ENCODE results near the gene HAUS8. TPM values are rescaled to one million over a fixed set of nuclear protein-coding genes. Genes with fewer than 3 reads are reported as not detected.

HAUS8 gene
- total and polyA plus RNA-seq, 2 of the 8 experiments (the other 6 are each of a cell fraction or from before 2014, with no cell fraction given): 18.4 to 23.2 TPM

DNA sequence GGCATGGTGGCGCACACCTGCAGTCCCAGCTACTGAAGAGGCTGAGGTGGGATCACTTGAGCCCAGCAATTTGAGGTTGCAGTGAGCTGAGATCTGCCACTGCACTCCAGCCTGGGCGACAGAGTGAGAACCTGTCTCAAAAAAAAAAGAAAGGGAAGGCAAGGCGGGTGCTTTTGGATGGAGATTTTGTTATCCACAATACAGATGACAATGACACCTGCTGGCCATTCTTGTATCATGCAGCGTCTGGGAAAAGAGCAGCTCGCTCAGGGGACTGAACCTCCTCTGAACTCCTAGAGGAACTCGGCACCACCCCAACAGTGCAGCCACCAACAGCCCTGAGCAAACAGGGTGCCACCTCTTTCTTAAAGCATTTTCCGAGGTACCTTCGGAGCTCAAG, 22.8 kb downstream of the HAUS8 start:
- Histone ChIP-seq H3K14ac (ENCODE audit: insufficient read length) (no peak overlapping the region), H4K91ac (replicated peaks; ENCODE audit: insufficient read length, low read length) (no peak overlapping the region), H3K36me3 (ENCODE audit: control insufficient read depth in 2 of 4, insufficient read depth in 4 of 4, low read length in 3 of 4) (peaks cover 7 to 45% (median 27%) of the 10 kb centered on the region in 4 experiments; a peak in 7 of 8 replicates), H3K79me2 (ENCODE audit: control insufficient read depth in 1 of 2, insufficient read depth in 2 of 2, low read length in 2 of 2) (no peaks in the 10 kb centered on the region), H2AK5ac (ENCODE audit: low read depth, low read length) (no peak overlapping the region), H3K4ac (replicated peaks; ENCODE audit: insufficient read length, low read depth, low read length) (no peak overlapping the region), H3K27me3 (replicated peaks in 1 of 4; ENCODE audit: control insufficient read depth in 3 of 4, extremely low read depth in 1 of 4, insufficient read depth in 3 of 4, low read length in 3 of 4) (no peaks in the 10 kb centered on the region), H2BK12ac (ENCODE audit: low read depth, low read length) (no peak overlapping the region), H2BK5ac (ENCODE audit: low read depth, low read length) (no peak overlapping the region), H3K4me2 (ENCODE audit: insufficient read depth in 1 of 2, low read depth in 2 of 2, low read length in 2 of 2) (no peak overlapping the region), H3K23ac (ENCODE audit: insufficient read length) (no peak overlapping the region), H3K4me1 (replicated peaks in 1 of 4; ENCODE audit: control insufficient read depth in 3 of 4, insufficient read depth in 4 of 4, low read length in 3 of 4) (no peaks in the 10 kb centered on the region), H4K8ac (ENCODE audit: extremely low read depth, insufficient read depth, low read length) (no peak overlapping the region), H3K9me3 (ENCODE audit: insufficient read depth in 2 of 2, low read depth in 1 of 2, low read length in 1 of 2) (no peaks in the 10 kb centered on the region), H2AFZ (ENCODE audit: low read length) (no peak overlapping the region), H3K23me2 (ENCODE audit: low read depth, low read length) (no peaks in the 10 kb centered on the region), H3K56ac (replicated peaks; ENCODE audit: insufficient read length, low read depth, low read length) (no peak overlapping the region), H3K18ac (ENCODE audit: extremely low read depth, low read length) (no peak overlapping the region), H4K20me1 (replicated peaks in 1 of 2; ENCODE audit: control insufficient read depth in 1 of 2, insufficient read depth in 2 of 2, low read length in 2 of 2) (peaks cover under 1 to 8% of the 10 kb centered on the region in 2 experiments), H3K27ac (ENCODE audit: low read depth, low read length) (no peak overlapping the region), H2BK20ac (ENCODE audit: low read length) (no peak overlapping the region), H3K79me1 (ENCODE audit: low read depth, low read length) (peaks cover 3% of the 10 kb centered on the region; the same call in 1 of the 2 replicates), H3K9ac (replicated peaks in 1 of 4; ENCODE audit: extremely low read depth in 1 of 4, low read depth in 3 of 4, low read length in 3 of 4) (no peak overlapping the region), H4K5ac (ENCODE audit: insufficient read length, low read depth, low read length) (no peak overlapping the region), H2BK15ac (ENCODE audit: low read length) (no peak overlapping the region), H2BK120ac (replicated peaks; ENCODE audit: low read depth, low read length) (no peak overlapping the region), H3K4me3 (ENCODE audit: extremely low read depth in 1 of 4, insufficient read depth in 2 of 4, low read depth in 3 of 4, low read length in 4 of 4) (no peak overlapping the region)
- FAIRE-seq (peak; percentile 75), DNase-seq (ENCODE audit: low read depth in 1 of 2, low spot score in 2 of 2) (peak in 1 of 2 experiments; percentile 67)
- 61% methylated on average over 8 of the region's 8 CpGs; no CpG with 5 or more reads in 1 of the 2 experiments for WGBS, 2 experiments (ENCODE audit: extremely low coverage in 1 of 2, insufficient coverage in 1 of 2, insufficient read length in 1 of 2, insufficient replicate concordance in 2 of 2, low coverage in 1 of 2, low lambda C conversion rate in 2 of 2, missing lambda C conversion rate in 1 of 2)
- ChIA-PET CTCF (ENCODE audit: partially characterized antibody) (interaction anchor here (0.6 to 2.6 kb wide), 26 partner anchors 8 to 338 kb away, joined by 3 to 17 read pairs (median 4); no protein-coding TSS in a partner anchor), POLR2A (ENCODE audit: partially characterized antibody) (interaction anchor here (0.7 kb wide), 1 partner anchor 216 kb away, joined by 3 read pairs; no protein-coding TSS in a partner anchor)
- TF ChIP-seq, protein P1, sequence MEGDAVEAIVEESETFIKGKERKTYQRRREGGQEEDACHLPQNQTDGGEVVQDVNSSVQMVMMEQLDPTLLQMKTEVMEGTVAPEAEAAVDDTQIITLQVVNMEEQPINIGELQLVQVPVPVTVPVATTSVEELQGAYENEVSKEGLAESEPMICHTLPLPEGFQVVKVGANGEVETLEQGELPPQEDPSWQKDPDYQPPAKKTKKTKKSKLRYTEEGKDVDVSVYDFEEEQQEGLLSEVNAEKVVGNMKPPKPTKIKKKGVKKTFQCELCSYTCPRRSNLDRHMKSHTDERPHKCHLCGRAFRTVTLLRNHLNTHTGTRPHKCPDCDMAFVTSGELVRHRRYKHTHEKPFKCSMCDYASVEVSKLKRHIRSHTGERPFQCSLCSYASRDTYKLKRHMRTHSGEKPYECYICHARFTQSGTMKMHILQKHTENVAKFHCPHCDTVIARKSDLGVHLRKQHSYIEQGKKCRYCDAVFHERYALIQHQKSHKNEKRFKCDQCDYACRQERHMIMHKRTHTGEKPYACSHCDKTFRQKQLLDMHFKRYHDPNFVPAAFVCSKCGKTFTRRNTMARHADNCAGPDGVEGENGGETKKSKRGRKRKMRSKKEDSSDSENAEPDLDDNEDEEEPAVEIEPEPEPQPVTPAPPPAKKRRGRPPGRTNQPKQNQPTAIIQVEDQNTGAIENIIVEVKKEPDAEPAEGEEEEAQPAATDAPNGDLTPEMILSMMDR (IDR thresholded peaks at IDR 0.05; ENCODE audit: control extremely low read depth in 1 of 3, insufficient read depth in 1 of 3, low read depth in 1 of 3, low read length in 3 of 3): peak; percentile 48 to 70 (median 69)
- TF ChIP-seq JUND (IDR thresholded peaks at IDR 0.05; ENCODE audit: low read length): no peak
- peak; percentile 67 to 76 for TF ChIP-seq RAD21 (IDR thresholded peaks at IDR 0.05 in 1 of 2, conservative IDR thresholded peaks at IDR 0.05 in 1 of 2; ENCODE audit: low read depth in 2 of 2, low read length in 2 of 2)

All from H1 (cell line).